IMR-90 (cell line): ENCODE measurements around the gene CNNM2. TPM values are rescaled to one million over a fixed set of nuclear protein-coding genes. Genes with fewer than 3 reads are reported as not detected.
A peak's percentile ranks its signal among the peaks of the same experiment; 100 is the strongest.
"Not testable (repeated sequence)": the region's sequence is repeated elsewhere in the genome, so short reads cannot be mapped to it uniquely, and the experiment has no call there.

ENCODE experiments used
- ATAC-seq: fragments of 200-7000 bp; cut with Tn5 transposase; 2 replicates; pipeline ENCODE4 v1.9.1; 2020; ENCODE audit warnings: low read depth, mild to moderate bottlenecking, moderate library complexity
- BruUV-seq: library from RNA; stranded (reverse); fragments of 400-500 nt; replicated peaks from 2 replicates; lab custom pipeline; 2021; lab: Mats Ljungman, UMichigan
- CTCF ChIA-PET: fragments of 300-600 bp; formaldehyde crosslinking; extraction: SDS; loops from one replicate; lab custom pipeline; 2021; ENCODE audit warnings: antibody characterized with exemption; lab: Yijun Ruan, JAX
- POLR2A ChIA-PET: fragments of 300-600 bp; sonication (Branson Sonifier 250); formaldehyde crosslinking; loops from one replicate; lab custom pipeline; 2022; ENCODE audit warnings: antibody characterized with exemption; ENCODE audit not compliant: unreplicated experiment; lab: Charles Lee
- DNase-seq: peaks from one replicate; pipeline ENCODE4 v3.0.0; 2013
- H2AFZ ChIP-seq: replicated peaks from 2 replicates; pipeline ENCODE3; 2013; ENCODE audit warnings: low read length, mild to moderate bottlenecking; ENCODE audit not compliant: poor library complexity
- H2AK5ac ChIP-seq: 2 replicates; pipeline ENCODE4 v1.6.1; 2013; ENCODE audit warnings: low read depth, low read length, inconsistent platforms
- H2AK9ac ChIP-seq: replicated peaks from 2 replicates; pipeline ENCODE3; 2013; ENCODE audit warnings: mild to moderate bottlenecking, low read depth, low read length, moderate library complexity; ENCODE audit not compliant: poor library complexity
- H2BK120ac ChIP-seq: 2 replicates; pipeline ENCODE4 v1.6.1; 2013; ENCODE audit warnings: low read depth, low read length, inconsistent platforms
- H2BK15ac ChIP-seq: 3 replicates; pipeline ENCODE4 v1.6.1; 2013; ENCODE audit warnings: low read depth, low read length, inconsistent platforms
- H2BK20ac ChIP-seq: 2 replicates; pipeline ENCODE4 v1.6.1; 2013; ENCODE audit warnings: low read depth, mild to moderate bottlenecking, inconsistent platforms, low read length, moderate library complexity
- H2BK5ac ChIP-seq: 2 replicates; pipeline ENCODE4 v1.6.1; 2013; ENCODE audit warnings: mild to moderate bottlenecking, low read depth, low read length, inconsistent platforms; ENCODE audit not compliant: poor library complexity, severe bottlenecking
- H3K14ac ChIP-seq: replicated peaks from 2 replicates; pipeline ENCODE4 v1.6.1; 2013; ENCODE audit warnings: low read depth, low read length, inconsistent platforms
- H3K18ac ChIP-seq: 2 replicates; pipeline ENCODE4 v1.6.1; 2013; ENCODE audit warnings: low read depth, low read length, control low read depth
- H3K23ac ChIP-seq: 2 replicates; pipeline ENCODE4 v1.6.1; 2013; ENCODE audit warnings: low read depth, low read length, inconsistent platforms
- H3K27ac ChIP-seq: 2 replicates; pipeline ENCODE4 v1.5.1; 2013; ENCODE audit warnings: mild to moderate bottlenecking, control low read depth, low read length; ENCODE audit not compliant: insufficient read depth
- H3K27me3 ChIP-seq: 2 replicates; pipeline ENCODE4 v1.6.1; 2013; ENCODE audit warnings: low read length; ENCODE audit not compliant: control insufficient read depth, insufficient read depth
- H3K36me3 ChIP-seq: 2 replicates; pipeline ENCODE4 v1.6.1; 2013; ENCODE audit warnings: low read length, mixed read lengths; ENCODE audit not compliant: control insufficient read depth, insufficient read depth
- H3K4ac ChIP-seq: 2 replicates; pipeline ENCODE4 v1.6.1; 2013; ENCODE audit warnings: low read depth, low read length, inconsistent platforms
- H3K4me1 ChIP-seq: 2 replicates; pipeline ENCODE4 v1.6.1; 2013; ENCODE audit warnings: low read length, mixed read lengths; ENCODE audit not compliant: control insufficient read depth, insufficient read depth
- H3K4me2 ChIP-seq: 2 replicates; pipeline ENCODE4 v1.6.1; 2013; ENCODE audit warnings: low read depth, mild to moderate bottlenecking, control low read depth, low read length, moderate library complexity
- H3K4me3 ChIP-seq: 2 replicates; pipeline ENCODE4 v1.5.1; 2013; ENCODE audit warnings: low read depth, mild to moderate bottlenecking, control low read depth, low read length, moderate library complexity; ENCODE audit not compliant: insufficient read depth
- H3K56ac ChIP-seq: 2 replicates; pipeline ENCODE4 v1.6.1; 2013; ENCODE audit warnings: low read length, inconsistent platforms; ENCODE audit not compliant: insufficient read depth; ENCODE audit errors: extremely low read depth
- H3K79me1 ChIP-seq, 2 experiments: 2 replicates each; pipeline ENCODE4 v1.6.1; 2013; ENCODE audit warnings: low read length in 2 of 2, inconsistent platforms in 1 of 2, low read depth in 1 of 2
- H3K9ac ChIP-seq: 2 replicates; pipeline ENCODE4 v1.6.1; 2013; ENCODE audit warnings: low read depth, low read length, control low read depth
- H3K9me1 ChIP-seq: 2 replicates; pipeline ENCODE4 v1.6.1; 2013; ENCODE audit warnings: low read length, inconsistent platforms; ENCODE audit not compliant: insufficient read depth
- H3K9me3 ChIP-seq: 2 replicates; pipeline ENCODE4 v1.6.1; 2013; ENCODE audit warnings: low read length; ENCODE audit not compliant: control insufficient read depth, insufficient read depth
- H4K20me1 ChIP-seq: 2 replicates; pipeline ENCODE4 v1.6.1; 2013; ENCODE audit warnings: low read length, inconsistent platforms; ENCODE audit not compliant: insufficient read depth
- H4K5ac ChIP-seq: 2 replicates; pipeline ENCODE4 v1.6.1; 2013; ENCODE audit warnings: mild to moderate bottlenecking, low read depth, low read length, control low read depth
- H4K8ac ChIP-seq, 2 experiments: 2 replicates each; pipeline ENCODE4 v1.6.1; 2013; ENCODE audit warnings: low read depth in 2 of 2, low read length in 2 of 2, control low read depth in 1 of 2, inconsistent platforms in 1 of 2
- H4K91ac ChIP-seq: 2 replicates; pipeline ENCODE4 v1.6.1; 2013; ENCODE audit warnings: low read depth, low read length, inconsistent platforms; ENCODE audit not compliant: insufficient read depth
- WGBS, 2 experiments: methylation state at CpG; one replicate each; pipeline versions ENCODE4 v1.1.5 to v1.1.7; 2013; ENCODE audit warnings: missing lambda C conversion rate in 2 of 2; ENCODE audit not compliant: insufficient read length in 1 of 2; ENCODE audit errors: extremely low coverage in 2 of 2; 5-methylcytosine and 5-hydroxymethylcytosine counted together
- dilution Hi-C: fragments of 300-500 bp; cut with HindIII; formaldehyde crosslinking; loops from one replicate; pipeline ENCODE4 v1.14.3; 2018; ENCODE audit warnings: low sequenced_read_pairs; ENCODE audit not compliant: unreplicated experiment
- in situ Hi-C: fragments of 300-500 bp; cut with MboI; formaldehyde crosslinking; loops from 3 replicates; pipeline ENCODE4 v1.14.3; 2019; ENCODE audit warnings: low sequenced_read_pairs, inconsistent platforms, mixed read lengths
- intact Hi-C: fragments of 100-400 bp; cut with micrococcal nuclease; formaldehyde crosslinking; loops from 2 replicates; pipeline ENCODE4 v1.10.0; 2022
- polyA plus RNA-seq, 3 experiments: library from polyadenylated mRNA; depleted of rRNA; stranded (reverse); fragments of >200 nt; gene quantifications; 2 replicates each; pipeline ENCODE4 v1.2.3, GENCODE V29; 2012; ENCODE audit warnings: low replicate concordance in 1 of 3
- total RNA-seq: library from RNA; depleted of rRNA; stranded (reverse); fragments of >200 nt; gene quantifications from 2 replicates; pipeline ENCODE4 v1.2.3, GENCODE V29; 2012

The CNNM2 gene
- total and polyA plus RNA-seq, 2 of the 4 experiments (the other 2 are of a cell fraction), result 4.7 to 5.6 TPM

DNA sequence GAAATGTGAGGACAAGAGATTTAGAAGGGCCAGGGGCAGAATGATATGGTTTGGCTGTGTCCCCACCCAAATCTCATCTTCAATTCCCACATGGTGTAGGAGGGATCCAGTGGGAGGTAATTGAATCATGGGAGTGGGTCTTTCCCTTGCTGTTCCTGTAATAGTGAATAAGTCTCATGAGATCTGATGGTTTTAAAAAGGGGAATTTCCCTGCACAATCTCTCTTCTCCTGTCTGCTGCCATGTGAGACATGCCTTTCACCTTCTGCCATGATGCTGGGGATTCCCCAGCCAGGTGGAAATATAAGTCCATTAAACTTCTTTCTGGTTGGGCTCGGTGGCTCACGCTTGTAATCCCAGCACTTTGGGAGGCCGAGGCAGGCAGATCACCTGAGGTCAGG, 217.1 kb downstream of the CNNM2 start:
- dilution Hi-C loops, H2AK5ac ChIP-seq, POLR2A ChIA-PET, in situ Hi-C loops, H4K5ac ChIP-seq, H3K4me1 ChIP-seq, H3K23ac ChIP-seq, intact Hi-C loops, H2BK5ac ChIP-seq, H2BK15ac ChIP-seq, H2BK20ac ChIP-seq, H3K56ac ChIP-seq, DNase-seq, H3K9ac ChIP-seq, H2BK120ac ChIP-seq, H3K4ac ChIP-seq, H3K27me3 ChIP-seq, H3K4me2 ChIP-seq, H3K9me1 ChIP-seq, H4K91ac ChIP-seq, H3K18ac ChIP-seq, H3K4me3 ChIP-seq, H4K8ac ChIP-seq, H2AFZ ChIP-seq, H2AK9ac ChIP-seq, H3K9me3 ChIP-seq, CTCF ChIA-PET, H4K20me1 ChIP-seq, H3K27ac ChIP-seq, ATAC-seq, H3K14ac ChIP-seq: not testable (repeated sequence)
- peaks cover 17 to 38% of the 10 kb centered on the region in 2 experiments for H3K79me1 ChIP-seq
- BruUV-seq, result TSS peak; percentile 5
- WGBS, 2 experiments, result 100% methylated on average over 1 of the region's 3 CpGs; no CpG with 5 or more reads in 1 of the 2 experiments
- peaks cover 22% of the 10 kb centered on the region for H3K36me3 ChIP-seq
